GM12878 (cell line): Measurements from ENCODE around the gene STPG4. TPM values are rescaled to one million over a fixed set of nuclear protein-coding genes. Genes with fewer than 3 reads are reported as not detected.

Experiments used
- ATAC-seq: fragments of 200-7000 bp; cut with Tn5 transposase; 3 replicates; pipeline ENCODE4 v1.9.1; 2020; ENCODE audit warnings: mild to moderate bottlenecking, moderate library complexity
- BruUV-seq: library from RNA; stranded (reverse); fragments of 400-500 nt; replicated peaks from 2 replicates; lab custom pipeline; 2021; lab: Mats Ljungman, UMichigan
- CTCF ChIA-PET: fragments of 300-600 bp; sonication (Branson Sonifier 250); formaldehyde crosslinking; extraction: SDS; loops from one replicate; lab custom pipeline; 2021; ENCODE audit warnings: inconsistent platforms; lab: Yijun Ruan, JAX
- POLR2A ChIA-PET: fragments of 350-600 bp; formaldehyde crosslinking; extraction: SDS; loops from one replicate; lab custom pipeline; 2021; ENCODE audit warnings: inconsistent platforms; lab: Charles Lee
- RAD21 ChIA-PET: fragments of 300-600 bp; sonication (Branson Sonifier 250); formaldehyde crosslinking; loops from one replicate; lab custom pipeline; 2023; ENCODE audit warnings: antibody characterized with exemption; ENCODE audit not compliant: unreplicated experiment; lab: Charles Lee
- SMC1A ChIA-PET: fragments of 300-600 bp; sonication (Branson Sonifier 250); formaldehyde crosslinking; loops from one replicate; lab custom pipeline; 2023; ENCODE audit not compliant: unreplicated experiment, uncharacterized antibody; lab: Charles Lee
- DNase-seq: peaks from one replicate; pipeline ENCODE4 v3.0.0-alpha.2; 2011; ENCODE audit warnings: low read depth, low spot score
- FAIRE-seq: peaks from 3 replicates; lab custom pipeline; 2011; peaks lifted over from hg19 to GRCh38; lab: Jason Lieb, UNC
- H2AFZ ChIP-seq: 2 replicates; pipeline ENCODE4 v1.6.0; 2011; ENCODE audit warnings: low read depth, low read length, control low read depth; ENCODE audit not compliant: control insufficient read depth
- H3K27ac ChIP-seq: 2 replicates; pipeline ENCODE4 v1.5.1; 2011; ENCODE audit warnings: control low read depth; ENCODE audit not compliant: control insufficient read depth, insufficient read depth
- H3K27me3 ChIP-seq, 2 experiments: replicated peaks in 1 of 2; 2 replicates each; pipeline versions ENCODE4 v1.6.0 to v1.6.1; 2011; ENCODE audit warnings: low read length in 1 of 2; ENCODE audit not compliant: control insufficient read depth in 2 of 2, insufficient read depth in 2 of 2
- H3K36me3 ChIP-seq, 2 experiments: 2 replicates each; pipeline ENCODE4 v1.5.1; 2011; ENCODE audit warnings: low read length in 1 of 2; ENCODE audit not compliant: control insufficient read depth in 2 of 2, insufficient read depth in 2 of 2
- H3K4me1 ChIP-seq: 2 replicates; pipeline ENCODE4 v1.6.1; 2011; ENCODE audit warnings: mild to moderate bottlenecking, low read length, moderate library complexity, mixed read lengths; ENCODE audit not compliant: control insufficient read depth, insufficient read depth
- H3K4me2 ChIP-seq: 2 replicates; pipeline ENCODE4 v1.6.0; 2011; ENCODE audit warnings: control low read depth; ENCODE audit not compliant: control insufficient read depth, insufficient read depth
- H3K4me3 ChIP-seq: fragments of 200-600 bp; sonication (generic); 2 replicates; pipeline ENCODE4 v1.5.1; 2016
- H3K79me2 ChIP-seq: 2 replicates; pipeline ENCODE4 v1.6.0; 2011; ENCODE audit warnings: low read length; ENCODE audit not compliant: control insufficient read depth, insufficient read depth
- H3K9ac ChIP-seq: 2 replicates; pipeline ENCODE4 v1.8.0; 2011; ENCODE audit warnings: low read length, control low read depth, mixed read lengths; ENCODE audit not compliant: control insufficient read depth, insufficient read depth
- H3K9me3 ChIP-seq: replicated peaks from 3 replicates; pipeline ENCODE4 v1.5.1; 2011; ENCODE audit warnings: mild to moderate bottlenecking, low read length; ENCODE audit not compliant: control insufficient read depth, insufficient read depth
- H4K20me1 ChIP-seq: 2 replicates; pipeline ENCODE4 v1.6.0; 2011; ENCODE audit not compliant: control insufficient read depth, insufficient read depth
- BCL3 ChIP-seq: IDR thresholded peaks from 2 replicates; pipeline ENCODE4 v1.6.1; 2011; ENCODE audit warnings: borderline replicate concordance, low read depth, mild to moderate bottlenecking, moderate library complexity, low read length; ENCODE audit not compliant: insufficient read depth, poor library complexity, severe bottlenecking
- BHLHE40 ChIP-seq, 2 experiments: fragments of 450-650 bp in 1 of 2; IDR thresholded peaks; 2 replicates each; pipeline ENCODE4 v1.6.1; 2011 to 2017; ENCODE audit warnings: low read depth in 2 of 2, borderline replicate concordance in 1 of 2, improper control_type of control experiment in 1 of 2, low read length in 1 of 2, mild to moderate bottlenecking in 1 of 2
- HDGF ChIP-seq: fragments of 450-650 bp; IDR thresholded peaks from 2 replicates; pipeline ENCODE4 v1.6.1; 2016; ENCODE audit warnings: antibody characterized with exemption
- IKZF1 ChIP-seq: fragments of 450-650 bp; conservative IDR thresholded peaks from 2 replicates; pipeline ENCODE4 v1.6.1; 2017; ENCODE audit warnings: antibody characterized with exemption, mild to moderate bottlenecking
- IRF5 ChIP-seq: fragments of 450-650 bp; IDR thresholded peaks from 2 replicates; pipeline ENCODE4 v1.6.1; 2017; ENCODE audit warnings: borderline replicate concordance
- JUND ChIP-seq: IDR thresholded peaks from 2 replicates; pipeline ENCODE4 v1.6.1; 2012; ENCODE audit warnings: low read depth, mild to moderate bottlenecking, low read length, improper control_type of control experiment, moderate library complexity
- MYC ChIP-seq: IDR thresholded peaks from 2 replicates; pipeline ENCODE4 v1.6.1; 2011; ENCODE audit warnings: mild to moderate bottlenecking, low read length, moderate library complexity, inconsistent platforms; ENCODE audit not compliant: insufficient read depth, insufficient replicate concordance, insufficient read length, severe bottlenecking
- PAX5 ChIP-seq: IDR thresholded peaks from 2 replicates; pipeline ENCODE4 v1.6.1; 2011; ENCODE audit warnings: low read depth, low read length, borderline replicate concordance
- PML ChIP-seq: IDR thresholded peaks from 2 replicates; pipeline ENCODE4 v1.6.1; 2012; ENCODE audit warnings: low read length, inconsistent platforms
- RAD51 ChIP-seq: fragments of 450-650 bp; IDR thresholded peaks from 2 replicates; pipeline ENCODE4 v1.6.1; 2016; ENCODE audit warnings: moderate library complexity, mild to moderate bottlenecking, inconsistent platforms
- SMAD1 ChIP-seq: fragments of 450-650 bp; IDR thresholded peaks from 2 replicates; pipeline ENCODE4 v1.6.1; 2018; ENCODE audit warnings: mild to moderate bottlenecking, low read depth; ENCODE audit not compliant: partially characterized antibody
- STAT3 ChIP-seq: IDR thresholded peaks from 2 replicates; pipeline ENCODE4 v1.6.1; 2011; ENCODE audit warnings: low read depth, low read length, improper control_type of control experiment
- WRNIP1 ChIP-seq: IDR thresholded peaks from 2 replicates; pipeline ENCODE4 v1.6.1; 2011; ENCODE audit warnings: low read depth, low read length, improper control_type of control experiment, borderline replicate concordance
- ZBTB33 ChIP-seq: fragments of 450-650 bp; IDR thresholded peaks from 2 replicates; pipeline ENCODE4 v1.6.1; 2017; ENCODE audit warnings: mild to moderate bottlenecking
- WGBS: methylation state at CpG from one replicate; pipeline ENCODE4 v1.1.6; 2016; ENCODE audit warnings: low lambda C conversion rate; ENCODE audit not compliant: insufficient replicate concordance, insufficient coverage; ENCODE audit errors: missing lambda C conversion rate; 5-methylcytosine and 5-hydroxymethylcytosine counted together
- in situ Hi-C: fragments of 300-500 bp; cut with MboI; formaldehyde crosslinking; loops from 9 replicates; pipeline ENCODE4 v1.14.3; 2018; ENCODE audit warnings: mixed read lengths
- intact Hi-C: fragments of 100-400 bp; cut with micrococcal nuclease; formaldehyde crosslinking; loops from one replicate; pipeline ENCODE4 v1.14.2; 2022; ENCODE audit not compliant: unreplicated experiment
- polyA plus RNA-seq, 11 experiments: library from polyadenylated mRNA; depleted of rRNA in 4 of 11; unstranded in 6 of 11; stranded (reverse) in 5 of 11; fragments of >200 nt; fragmentation: Nextera tagmentation in 4 of 11; fragmentation: Illumina TruSeq in 1 of 11; extraction: Ambion mirVana in 4 of 11; extraction: Trizol in 1 of 11; gene quantifications; 1 replicate in 1 of 11; 2 replicates in 10 of 11; pipeline versions ENCODE4 v1.2.1 to v1.2.3, GENCODE V29; 2011 to 2016; ENCODE audit warnings: inconsistent platforms in 2 of 11, missing spikeins in 2 of 11, low read depth in 1 of 11
- total RNA-seq, 4 experiments: library from RNA; depleted of rRNA in 3 of 4; stranded (reverse); fragments of >200 nt in 3 of 4; fragmentation: Illumina TruSeq in 1 of 4; extraction: Trizol in 1 of 4; gene quantifications; 2 replicates each; pipeline versions ENCODE4 v1.2.1 to v1.2.3, GENCODE V29; 2013 to 2021

Gene STPG4
- total and polyA plus RNA-seq, 10 of the 15 experiments (the other 5 are each of a cell fraction or from before 2014, with no cell fraction given) = 0.10 to 0.29 (median 0.19) TPM; not detected in 3

GRCh38 chr2:47077442-47078117 is 77.5 kb downstream of the STPG4 start:
- H3K4me1 ChIP-seq = peaks cover 2% of the 10 kb centered on the region
- no peak for FAIRE-seq
- 82% methylated on average over 9 of the region's 9 CpGs for WGBS
- in situ Hi-C loops = no loop called here
- POLR2A ChIA-PET = no interaction called here
- H3K27me3 ChIP-seq = no peaks in the 10 kb centered on the region; a peak in 1 of 4 replicates
- intact Hi-C loops = no loop called here
- TF ChIP-seq WRNIP1 (no peak), BHLHE40 (IDR thresholded peaks at IDR 0.05; ENCODE audit: borderline replicate concordance in 1 of 2, low read depth in 2 of 2, low read length in 1 of 2) (no peak), HDGF (no peak), IKZF1 (no peak), PAX5 (no peak), JUND (no peak), MYC (no peak), BCL3 (no peak), IRF5 (no peak), RAD51 (no peak), PML (no peak), SMAD1 (no peak), STAT3 (no peak), ZBTB33 (no peak)
- H3K79me2 ChIP-seq = no peaks in the 10 kb centered on the region
- peaks cover 0 to 2% of the 10 kb centered on the region in 2 experiments; a peak in 3 of 4 replicates for H3K36me3 ChIP-seq
- no peak overlapping the region for H3K4me2 ChIP-seq
- H3K9me3 ChIP-seq = no peaks in the 10 kb centered on the region
- no peak for DNase-seq
- no peak overlapping the region for H3K27ac ChIP-seq
- BruUV-seq = no TSS peak
- no peak overlapping the region for H2AFZ ChIP-seq
- no peaks in the 10 kb centered on the region for H4K20me1 ChIP-seq
- ATAC-seq = no peak
- CTCF ChIA-PET = no interaction called here
- H3K4me3 ChIP-seq = no peak overlapping the region
- RAD21 ChIA-PET = no interaction called here
- H3K9ac ChIP-seq = no peak overlapping the region
- SMC1A ChIA-PET = no interaction called here
